Liver (tissue), 9 donors: Measurements from ENCODE around the gene AKR1B15. TPM values are rescaled to one million over a fixed set of nuclear protein-coding genes. Genes with fewer than 3 reads are reported as not detected.

ENCODE experiments used
- DNase-seq: peaks from one replicate; pipeline ENCODE4 v3.0.0-alpha.2; 2017; ENCODE audit warnings: low spot score
- H3K27ac ChIP-seq, 2 donors: one replicate each; pipeline ENCODE4 v1.7.0; 2013; ENCODE audit warnings: inconsistent platforms in 2 of 2, low read length in 2 of 2, control low read depth in 1 of 2, low read depth in 1 of 2, mild to moderate bottlenecking in 1 of 2
- H3K27me3 ChIP-seq, 4 donors: one replicate each; pipeline versions ENCODE4 v1.6.1 to v1.7.0; 2013; ENCODE audit warnings: low read length in 3 of 4, inconsistent platforms in 1 of 4, mild to moderate bottlenecking in 1 of 4, moderate library complexity in 1 of 4; ENCODE audit not compliant: control insufficient read depth in 4 of 4, insufficient read depth in 4 of 4
- H3K36me3 ChIP-seq, 4 donors: one replicate each; pipeline versions ENCODE4 v1.6.1 to v1.7.0; 2013; ENCODE audit warnings: low read length in 3 of 4, mild to moderate bottlenecking in 3 of 4, low read depth in 1 of 4, moderate library complexity in 1 of 4; ENCODE audit not compliant: control insufficient read depth in 4 of 4, insufficient read depth in 3 of 4
- H3K4me1 ChIP-seq, 4 donors: one replicate each; pipeline versions ENCODE4 v1.6.1 to v1.7.0; 2013; ENCODE audit warnings: low read length in 3 of 4, mild to moderate bottlenecking in 3 of 4, moderate library complexity in 1 of 4; ENCODE audit not compliant: control insufficient read depth in 4 of 4, insufficient read depth in 4 of 4
- H3K4me3 ChIP-seq, 3 donors: one replicate each; pipeline versions ENCODE4 v1.6.1 to v1.7.0; 2013; ENCODE audit warnings: low read length in 3 of 3, control low read depth in 1 of 3, low read depth in 1 of 3, mild to moderate bottlenecking in 1 of 3
- H3K9ac ChIP-seq, 2 donors: one replicate each; pipeline ENCODE4 v1.7.0; 2013; ENCODE audit warnings: low read length in 2 of 2, mild to moderate bottlenecking in 2 of 2, moderate library complexity in 2 of 2, control low read depth in 1 of 2, low read depth in 1 of 2
- H3K9me3 ChIP-seq, 4 donors: one replicate each; pipeline versions ENCODE4 v1.6.1 to v1.7.0; 2013; ENCODE audit warnings: low read length in 3 of 4; ENCODE audit not compliant: control insufficient read depth in 4 of 4
- ATF3 ChIP-seq: IDR thresholded peaks from 2 replicates; pipeline ENCODE4 v1.6.1; 2016; ENCODE audit warnings: antibody characterized with exemption
- CTCF ChIP-seq: fragments of 150-350 bp; IDR thresholded peaks from 2 replicates; pipeline ENCODE4 v1.5.1; 2017; ENCODE audit warnings: improper control_type of control experiment, low read depth, low read length; ENCODE audit not compliant: missing input control
- EGR1 ChIP-seq, 2 donors: IDR thresholded peaks; 2 replicates each; pipeline ENCODE4 v1.6.1; 2016 to 2018; ENCODE audit warnings: antibody characterized with exemption in 2 of 2, low read depth in 2 of 2
- FOXA1 ChIP-seq: IDR thresholded peaks from 2 replicates; pipeline ENCODE4 v1.6.1; 2016; ENCODE audit warnings: antibody characterized with exemption
- FOXA2 ChIP-seq: IDR thresholded peaks from 2 replicates; pipeline ENCODE4 v1.6.1; 2016; ENCODE audit warnings: antibody characterized with exemption
- GABPA ChIP-seq, 2 donors: IDR thresholded peaks in 1 of 2; conservative IDR thresholded peaks in 1 of 2; 2 replicates each; pipeline ENCODE4 v1.6.1; 2016; ENCODE audit warnings: antibody characterized with exemption in 2 of 2, mild to moderate bottlenecking in 1 of 2, moderate library complexity in 1 of 2
- HNF4A ChIP-seq, 2 donors: conservative IDR thresholded peaks; 2 replicates each; pipeline ENCODE4 v1.6.1; 2016; ENCODE audit warnings: antibody characterized with exemption in 2 of 2, mild to moderate bottlenecking in 2 of 2
- HNF4G ChIP-seq: IDR thresholded peaks from 2 replicates; pipeline ENCODE4 v1.6.1; 2016; ENCODE audit warnings: antibody characterized with exemption
- JUND ChIP-seq, 2 donors: IDR thresholded peaks; 2 replicates each; pipeline ENCODE4 v1.6.1; 2016; ENCODE audit warnings: antibody characterized with exemption in 2 of 2
- MAX ChIP-seq: IDR thresholded peaks from 2 replicates; pipeline ENCODE4 v1.6.1; 2016; ENCODE audit warnings: antibody characterized with exemption
- NR2F2 ChIP-seq: IDR thresholded peaks from 2 replicates; pipeline ENCODE4 v1.6.1; 2016; ENCODE audit warnings: antibody characterized with exemption
- RAD21 ChIP-seq, 2 donors: IDR thresholded peaks; 2 replicates each; pipeline ENCODE4 v1.6.1; 2016; ENCODE audit warnings: antibody characterized with exemption in 2 of 2, mild to moderate bottlenecking in 2 of 2
- REST ChIP-seq: IDR thresholded peaks from 2 replicates; pipeline ENCODE4 v1.6.1; 2016; ENCODE audit warnings: antibody characterized with exemption, mild to moderate bottlenecking
- RXRA ChIP-seq, 2 donors: IDR thresholded peaks; 2 replicates each; pipeline ENCODE4 v1.6.1; 2017 to 2018; ENCODE audit warnings: antibody characterized with exemption in 2 of 2, mild to moderate bottlenecking in 1 of 2
- SP1 ChIP-seq: IDR thresholded peaks from 2 replicates; pipeline ENCODE4 v1.6.1; 2018; ENCODE audit warnings: antibody characterized with exemption, mild to moderate bottlenecking
- TAF1 ChIP-seq: conservative IDR thresholded peaks from 2 replicates; pipeline ENCODE4 v1.6.1; 2016; ENCODE audit warnings: antibody characterized with exemption, mild to moderate bottlenecking
- YY1 ChIP-seq: IDR thresholded peaks from 2 replicates; pipeline ENCODE4 v1.6.1; 2016; ENCODE audit warnings: antibody characterized with exemption, mild to moderate bottlenecking
- ZBTB33 ChIP-seq: IDR thresholded peaks from 2 replicates; pipeline ENCODE4 v1.6.1; 2016; ENCODE audit warnings: antibody characterized with exemption
- WGBS: extraction: QIAGEN DNeasy Blood & Tissue Kit; methylation state at CpG from one replicate; pipeline ENCODE4 v1.1.7; 2013; 5-methylcytosine and 5-hydroxymethylcytosine counted together
- polyA plus RNA-seq, 2 donors: library from polyadenylated mRNA; stranded (reverse) in 1 of 2; unstranded in 1 of 2; fragments of 200-250 nt in 1 of 2; fragments of >200 nt in 1 of 2; fragmentation: Nextera tagmentation in 1 of 2; extraction: Ambion mirVana in 1 of 2; gene quantifications; one replicate each; pipeline versions ENCODE4 v1.2.1 to v1.2.3, GENCODE V29; 2013 to 2015
- total RNA-seq, 2 donors: library from RNA; depleted of rRNA; stranded (reverse); fragments of >200 nt; gene quantifications; one replicate each; pipeline ENCODE4 v1.2.3, GENCODE V29; 2014
- donor health status: healthy.
- donor health status: healthy.
- donor health status: healthy.
- donor health status: healthy.
- donor health status: healthy.

The AKR1B15 gene
- total and polyA plus RNA-seq, 4 donors, result 0.12 TPM; not detected in 3

DNA sequence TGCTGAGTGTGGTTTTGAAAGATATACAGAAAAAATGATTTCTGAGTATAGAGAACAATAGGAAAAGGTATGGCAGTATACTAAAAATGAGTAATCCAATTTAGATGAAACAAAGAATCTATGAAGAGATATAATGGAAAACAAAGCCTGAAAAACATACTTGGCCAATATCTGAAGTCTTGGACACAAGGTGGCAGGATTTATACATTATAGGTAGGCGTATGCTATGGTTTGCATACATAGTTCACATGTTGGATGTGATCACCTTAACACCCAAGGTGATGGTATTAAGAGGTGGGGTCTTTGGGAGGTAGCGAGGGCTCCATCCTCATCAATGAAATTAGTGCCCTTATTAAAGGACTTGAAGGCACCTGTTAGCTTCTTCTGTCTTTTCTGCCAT lies 63.3 kb downstream of the AKR1B15 start:
- Histone ChIP-seq H3K4me3 (no peak overlapping the region), H3K9me3 (no peaks in the 10 kb centered on the region), H3K27me3 (peaks cover 0 to 5% (median 0%) of the 10 kb centered on the region in 4 donors), H3K27ac (no peak overlapping the region), H3K4me1 (no peaks in the 10 kb centered on the region), H3K36me3 (no peaks in the 10 kb centered on the region), H3K9ac (no peak overlapping the region)
- WGBS, result 85% methylated on average over 2 of the region's 2 CpGs
- TF ChIP-seq NR2F2 (no peak), ATF3 (no peak), FOXA1 (no peak), RXRA (IDR thresholded peaks at IDR 0.05) (no peak), EGR1 (IDR thresholded peaks at IDR 0.05; ENCODE audit: low read depth in 2 of 2) (no peak), MAX (no peak), ZBTB33 (no peak), RAD21 (IDR thresholded peaks at IDR 0.05) (no peak), SP1 (no peak), YY1 (no peak)
- DNase-seq, result no peak

DNA sequence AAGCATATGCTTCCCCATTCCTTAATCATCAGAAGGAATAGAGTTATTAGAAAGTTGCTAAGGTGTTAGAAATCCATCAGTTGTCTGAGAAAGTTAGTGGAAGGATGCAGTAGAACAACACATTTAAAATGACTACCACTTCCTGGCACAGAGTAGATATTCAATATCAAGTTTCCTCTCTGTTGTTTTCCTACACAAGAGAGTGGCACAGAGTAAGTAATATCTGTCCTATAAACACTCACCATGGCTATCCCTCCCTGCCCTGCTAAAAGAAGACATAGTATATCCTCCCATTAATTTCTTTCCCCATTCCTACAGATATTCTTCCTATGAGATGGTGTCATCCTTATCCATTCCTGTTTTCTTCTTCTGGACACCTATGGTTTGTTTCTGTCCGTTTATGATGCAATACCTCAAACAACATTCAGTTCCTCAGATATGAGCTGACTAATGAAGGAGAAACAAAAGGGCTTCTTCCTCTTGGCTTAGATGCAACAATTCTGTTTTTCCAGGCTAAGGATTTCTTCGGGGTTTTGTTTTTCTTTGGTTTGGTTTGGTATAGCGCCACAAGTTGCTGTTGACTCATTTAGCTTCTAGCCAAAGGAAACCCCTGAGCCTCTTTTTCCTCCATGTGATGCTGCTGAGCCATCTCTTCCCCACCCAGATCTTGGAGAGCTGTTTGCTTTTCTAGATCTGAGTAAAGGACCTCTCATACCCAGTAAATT lies 64.9 kb downstream of the AKR1B15 start:
- Histone ChIP-seq H3K36me3 (no peaks in the 10 kb centered on the region), H3K27ac (no peak overlapping the region), H3K9ac (no peak overlapping the region), H3K9me3 (no peaks in the 10 kb centered on the region), H3K4me3 (no peak overlapping the region), H3K4me1 (no peaks in the 10 kb centered on the region), H3K27me3 (peaks cover 0 to 5% (median 0%) of the 10 kb centered on the region in 4 donors)
- no peak for DNase-seq
- 41% methylated on average over 3 of the region's 3 CpGs for WGBS
- TF ChIP-seq HNF4G, result no peak
- TF ChIP-seq NR2F2, result no peak
- no peak for TF ChIP-seq YY1
- TF ChIP-seq RAD21 (IDR thresholded peaks at IDR 0.05), result no peak
- TF ChIP-seq CTCF, result no peak
- TF ChIP-seq FOXA2, result no peak
- TF ChIP-seq GABPA (IDR thresholded peaks at IDR 0.05 in 1 of 2, conservative IDR thresholded peaks at IDR 0.05 in 1 of 2), result no peak
- no peak for TF ChIP-seq REST
- TF ChIP-seq TAF1, result no peak
- TF ChIP-seq ATF3, result no peak
- TF ChIP-seq EGR1 (IDR thresholded peaks at IDR 0.05; ENCODE audit: low read depth in 2 of 2), result no peak
- TF ChIP-seq HNF4A (conservative IDR thresholded peaks at IDR 0.05), result no peak
- no peak for TF ChIP-seq RXRA (IDR thresholded peaks at IDR 0.05)
- TF ChIP-seq SP1, result no peak
- no peak for TF ChIP-seq FOXA1
- no peak for TF ChIP-seq ZBTB33
- TF ChIP-seq MAX, result no peak
- TF ChIP-seq JUND (IDR thresholded peaks at IDR 0.05), result no peak
